RWPE2 (cell line): ENCODE data around the gene IMP3.

ENCODE experiments used
- ATAC-seq: fragments of 200-7000 bp; cut with Tn5 transposase; 3 replicates; pipeline ENCODE4 v1.9.1; 2021; ENCODE audit warnings: low read depth
- DNase-seq: peaks from one replicate; pipeline ENCODE4 v3.0.0-alpha.2; 2020; ENCODE audit warnings: low spot score
- H3K27ac ChIP-seq: fragments of 450-650 bp; 2 replicates; pipeline ENCODE4 v1.5.1; 2017; ENCODE audit warnings: mild to moderate bottlenecking; ENCODE audit not compliant: poor library complexity, severe bottlenecking
- H3K27me3 ChIP-seq: fragments of 250-450 bp; sonication (Bioruptor Pico); 2 replicates; pipeline ENCODE4 v1.5.1; 2021; ENCODE audit warnings: mild to moderate bottlenecking, moderate library complexity; ENCODE audit not compliant: insufficient read depth, poor library complexity, severe bottlenecking
- H3K36me3 ChIP-seq: fragments of 250-450 bp; sonication (Bioruptor Pico); 2 replicates; pipeline ENCODE4 v1.5.1; 2020; ENCODE audit warnings: low read depth, mild to moderate bottlenecking, moderate library complexity
- H3K4me1 ChIP-seq: fragments of 250-450 bp; sonication (Bioruptor Pico); 2 replicates; pipeline ENCODE4 v1.5.1; 2021; ENCODE audit warnings: mild to moderate bottlenecking, moderate library complexity; ENCODE audit not compliant: insufficient read depth, poor library complexity, severe bottlenecking
- H3K4me3 ChIP-seq: fragments of 250-450 bp; sonication (Bioruptor Pico); 2 replicates; pipeline ENCODE4 v1.5.1; 2021; ENCODE audit warnings: mild to moderate bottlenecking, moderate library complexity; ENCODE audit not compliant: severe bottlenecking
- H3K9me3 ChIP-seq: fragments of 250-450 bp; sonication (Bioruptor Pico); 2 replicates; pipeline ENCODE4 v1.5.1; 2021; ENCODE audit warnings: mild to moderate bottlenecking, moderate library complexity; ENCODE audit not compliant: severe bottlenecking
- TF ChIP-seq, protein P1 (sequence below): fragments of 450-650 bp; IDR thresholded peaks from one replicate; pipeline ENCODE4 v1.5.1; 2017; ENCODE audit warnings: mild to moderate bottlenecking, moderate library complexity; ENCODE audit not compliant: poor library complexity, severe bottlenecking

The IMP3 gene

GRCh38 chr15:75672646-75673425 lies 32.8 kb upstream of the IMP3 start:
- Histone ChIP-seq H3K4me1 (peaks cover 35% of the 10 kb centered on the region), H3K27ac (peak overlapping the region; percentile 97), H3K4me3 (no peak overlapping the region), H3K36me3 (no peaks in the 10 kb centered on the region), H3K9me3 (no peaks in the 10 kb centered on the region), H3K27me3 (no peaks in the 10 kb centered on the region)
- TF ChIP-seq, protein P1, sequence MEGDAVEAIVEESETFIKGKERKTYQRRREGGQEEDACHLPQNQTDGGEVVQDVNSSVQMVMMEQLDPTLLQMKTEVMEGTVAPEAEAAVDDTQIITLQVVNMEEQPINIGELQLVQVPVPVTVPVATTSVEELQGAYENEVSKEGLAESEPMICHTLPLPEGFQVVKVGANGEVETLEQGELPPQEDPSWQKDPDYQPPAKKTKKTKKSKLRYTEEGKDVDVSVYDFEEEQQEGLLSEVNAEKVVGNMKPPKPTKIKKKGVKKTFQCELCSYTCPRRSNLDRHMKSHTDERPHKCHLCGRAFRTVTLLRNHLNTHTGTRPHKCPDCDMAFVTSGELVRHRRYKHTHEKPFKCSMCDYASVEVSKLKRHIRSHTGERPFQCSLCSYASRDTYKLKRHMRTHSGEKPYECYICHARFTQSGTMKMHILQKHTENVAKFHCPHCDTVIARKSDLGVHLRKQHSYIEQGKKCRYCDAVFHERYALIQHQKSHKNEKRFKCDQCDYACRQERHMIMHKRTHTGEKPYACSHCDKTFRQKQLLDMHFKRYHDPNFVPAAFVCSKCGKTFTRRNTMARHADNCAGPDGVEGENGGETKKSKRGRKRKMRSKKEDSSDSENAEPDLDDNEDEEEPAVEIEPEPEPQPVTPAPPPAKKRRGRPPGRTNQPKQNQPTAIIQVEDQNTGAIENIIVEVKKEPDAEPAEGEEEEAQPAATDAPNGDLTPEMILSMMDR = no peak
- no peak for DNase-seq
- ATAC-seq = peak; percentile 34

DNA sequence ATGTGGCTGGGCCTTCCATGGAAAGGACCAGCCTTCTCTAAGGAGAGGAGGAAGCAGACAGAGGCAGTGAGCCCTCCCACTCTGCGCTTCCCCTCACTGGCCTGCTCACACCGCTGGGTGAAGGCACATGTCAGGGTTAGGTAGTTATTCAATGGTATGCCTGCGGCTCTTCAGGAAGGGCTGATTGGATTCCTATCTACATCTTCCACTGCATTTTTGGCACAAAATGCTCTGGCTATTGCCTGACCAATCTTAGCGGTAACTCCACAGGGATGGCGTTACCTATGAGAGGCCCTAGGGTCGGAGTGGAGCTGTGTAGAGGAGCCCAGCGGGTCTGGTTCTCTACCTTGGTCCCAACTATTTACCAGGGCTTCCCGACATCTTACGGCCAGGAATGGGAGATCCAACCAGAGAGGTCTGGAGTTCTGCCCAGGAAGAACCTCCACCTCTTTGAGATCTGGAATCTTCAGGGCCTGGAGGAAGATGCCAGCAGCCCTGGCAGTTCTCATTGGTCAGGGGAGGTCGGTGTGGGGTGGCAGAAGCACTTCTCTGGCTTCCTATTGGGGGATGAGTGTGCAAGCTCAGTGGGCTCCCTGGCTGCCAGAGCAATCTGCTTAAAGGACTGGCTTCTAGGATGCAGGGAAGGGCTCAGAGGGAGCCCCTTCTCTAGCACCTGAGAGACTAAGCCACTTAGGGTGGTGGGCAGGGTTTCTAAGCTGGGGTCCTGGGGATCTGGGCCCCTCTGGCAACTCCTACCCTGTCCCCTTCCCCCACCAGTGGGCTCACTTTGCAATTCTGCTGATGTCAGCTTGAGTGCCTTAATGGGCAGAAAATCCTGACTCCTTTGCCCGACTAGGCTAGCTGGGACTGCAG lies 31.9 kb upstream of the IMP3 start:
- Histone ChIP-seq H3K27me3 (no peaks in the 10 kb centered on the region), H3K4me1 (peaks cover 44% of the 10 kb centered on the region), H3K4me3 (no peak overlapping the region), H3K9me3 (no peaks in the 10 kb centered on the region), H3K27ac (peak overlapping the region; percentile 97), H3K36me3 (no peaks in the 10 kb centered on the region)
- ATAC-seq (no peak), DNase-seq (no peak)
- TF ChIP-seq, protein P1 = no peak

- TF ChIP-seq, protein P1 = no peak
- ATAC-seq = no peak
- Histone ChIP-seq H3K27ac (peak overlapping the region; percentile 97), H3K9me3 (no peaks in the 10 kb centered on the region), H3K36me3 (peaks cover 5% of the 10 kb centered on the region), H3K4me1 (peaks cover 62% of the 10 kb centered on the region), H3K4me3 (no peak overlapping the region), H3K27me3 (no peaks in the 10 kb centered on the region)
- no peak for DNase-seq
Observed at GRCh38 chr15:75669879-75670212, 29.8 kb upstream of the IMP3 start.

- TF ChIP-seq, protein P1 = peak; percentile 40
- H3K36me3 ChIP-seq = peaks cover 5% of the 10 kb centered on the region
- DNase-seq = peak; percentile 100
- H3K27ac ChIP-seq = peak overlapping the region; percentile 97
- no peaks in the 10 kb centered on the region for H3K27me3 ChIP-seq
- ATAC-seq = peak; percentile 77
- no peak overlapping the region for H3K4me3 ChIP-seq
- H3K9me3 ChIP-seq = no peaks in the 10 kb centered on the region
- H3K4me1 ChIP-seq = peaks cover 64% of the 10 kb centered on the region
Observed at GRCh38 chr15:75669191-75669878, 29.3 kb upstream of the IMP3 start.
